ENCODE measurements around the gene OR5B17. TPM values are rescaled to one million over a fixed set of nuclear protein-coding genes. Genes with fewer than 3 reads are reported as not detected.

OR5B17 gene
- total and polyA plus RNA-seq, 9 of the 15 experiments (the other 6 are each of a cell fraction or from before 2014, with no cell fraction given) = not detected

- Histone ChIP-seq H4K20me1 (replicated peaks; ENCODE audit: control insufficient read depth, insufficient read depth, low read length) (no peaks in the 10 kb centered on the region), H3K4me3 (no peak overlapping the region), H3K4me1 (replicated peaks in 1 of 2; ENCODE audit: control insufficient read depth in 2 of 2, insufficient read depth in 2 of 2, low read length in 2 of 2) (no peaks in the 10 kb centered on the region), H3K9me3 (replicated peaks; ENCODE audit: control insufficient read depth, insufficient read depth, low read depth, low read length) (no peaks in the 10 kb centered on the region), H3K27me3 (ENCODE audit: control insufficient read depth in 2 of 2, insufficient read depth in 2 of 2, low read length in 2 of 2) (no peaks in the 10 kb centered on the region), H2AFZ (ENCODE audit: low read depth, low read length) (no peak overlapping the region), H3K9me1 (ENCODE audit: control insufficient read depth, insufficient read depth, low read length) (no peaks in the 10 kb centered on the region), H3K4me2 (ENCODE audit: insufficient read depth, low read length) (no peak overlapping the region), H3K36me3 (ENCODE audit: control insufficient read depth, insufficient read depth, low read length) (no peaks in the 10 kb centered on the region), H3K27ac (ENCODE audit: extremely low read depth, low read depth, low read length) (no peak overlapping the region), H3K9ac (ENCODE audit: insufficient read depth in 1 of 2, low read depth in 2 of 2, low read length in 2 of 2) (no peak overlapping the region), H3K79me2 (ENCODE audit: control insufficient read depth, insufficient read depth, low read length) (no peaks in the 10 kb centered on the region)
- WGBS (ENCODE audit: insufficient coverage, low coverage, missing lambda C conversion rate) = 0% methylated on average over 3 of the region's 3 CpGs
- ChIA-PET CTCF (ENCODE audit: low intra/inter-chr PET ratio) (no interaction called here), POLR2A (no interaction called here)
- ATAC-seq (no peak), DNase-seq (ENCODE audit: extremely low read depth in 1 of 4, low spot score in 3 of 4) (no peak), FAIRE-seq (no peak)
- intact Hi-C loops (cut with micrococcal nuclease) = no loop called here
- TF ChIP-seq ZNF316 (IDR thresholded peaks at IDR 0.05) (peak; percentile 87), ZNF121 (CRISPR knock-in tag; conservative IDR thresholded peaks at IDR 0.05) (no peak), MAFG (tag; conservative IDR thresholded peaks at IDR 0.05) (peak; percentile 51), C11orf30 (IDR thresholded peaks at IDR 0.05; ENCODE audit: low read depth) (peak; percentile 66; the same call in 1 of the 2 replicates), MAFK (IDR thresholded peaks at IDR 0.05; ENCODE audit: low read length) (peak; percentile 8; the same call in 1 of the 2 replicates)
- no TSS peak for BruUV-seq (replicated peaks)
- in situ Hi-C loops (cut with MboI) = no loop called here
Measured at GRCh38 chr11:58354727-58355126, 4.1 kb downstream of the OR5B17 start.

DNA sequence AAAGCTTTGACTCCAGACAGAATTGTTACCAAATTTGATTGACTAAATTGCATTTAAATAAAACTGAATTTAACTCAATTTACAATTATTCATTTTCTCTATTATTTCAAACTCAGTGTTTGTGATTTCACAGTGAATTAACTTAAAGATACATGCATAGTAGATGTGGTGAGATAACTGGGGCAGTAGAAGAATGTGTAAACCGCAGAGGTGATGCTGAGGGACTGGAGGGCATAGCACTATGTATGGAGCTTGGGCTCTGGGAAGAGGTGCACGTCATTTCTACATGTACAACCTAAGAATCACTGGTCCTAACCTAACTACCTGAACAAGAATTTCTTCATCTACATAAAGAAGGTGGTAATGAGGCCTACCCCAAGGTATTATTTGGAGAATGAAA is 13.7 kb downstream of the OR5B17 start:
- Histone ChIP-seq H3K27me3 (ENCODE audit: control insufficient read depth in 2 of 2, insufficient read depth in 2 of 2, low read length in 2 of 2) (no peaks in the 10 kb centered on the region), H3K4me1 (replicated peaks in 1 of 2; ENCODE audit: control insufficient read depth in 2 of 2, insufficient read depth in 2 of 2, low read length in 2 of 2) (no peaks in the 10 kb centered on the region), H4K20me1 (replicated peaks; ENCODE audit: control insufficient read depth, insufficient read depth, low read length) (no peaks in the 10 kb centered on the region), H3K79me2 (ENCODE audit: control insufficient read depth, insufficient read depth, low read length) (no peaks in the 10 kb centered on the region), H3K9ac (ENCODE audit: insufficient read depth in 1 of 2, low read depth in 2 of 2, low read length in 2 of 2) (no peak overlapping the region), H3K27ac (ENCODE audit: extremely low read depth, low read depth, low read length) (no peak overlapping the region), H3K4me3 (no peak overlapping the region), H3K9me3 (replicated peaks; ENCODE audit: control insufficient read depth, insufficient read depth, low read depth, low read length) (no peaks in the 10 kb centered on the region; the same call in 1 of the 2 replicates), H3K4me2 (ENCODE audit: insufficient read depth, low read length) (no peak overlapping the region), H2AFZ (ENCODE audit: low read depth, low read length) (no peak overlapping the region), H3K36me3 (ENCODE audit: control insufficient read depth, insufficient read depth, low read length) (no peaks in the 10 kb centered on the region), H3K9me1 (ENCODE audit: control insufficient read depth, insufficient read depth, low read length) (no peaks in the 10 kb centered on the region)
- in situ Hi-C loops (cut with MboI) = no loop called here
- ATAC-seq = no peak
- ChIA-PET POLR2A (no interaction called here), CTCF (ENCODE audit: low intra/inter-chr PET ratio) (no interaction called here)
- BruUV-seq (replicated peaks) = no TSS peak
- intact Hi-C loops (cut with micrococcal nuclease) = no loop called here
- 0% methylated on average over 2 of the region's 2 CpGs for WGBS (ENCODE audit: insufficient coverage, low coverage, missing lambda C conversion rate)
- no peak for DNase-seq (ENCODE audit: extremely low read depth in 1 of 4, low spot score in 3 of 4)
- no peak for FAIRE-seq
- TF ChIP-seq, protein P1, sequence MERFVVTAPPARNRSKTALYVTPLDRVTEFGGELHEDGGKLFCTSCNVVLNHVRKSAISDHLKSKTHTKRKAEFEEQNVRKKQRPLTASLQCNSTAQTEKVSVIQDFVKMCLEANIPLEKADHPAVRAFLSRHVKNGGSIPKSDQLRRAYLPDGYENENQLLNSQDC (CRISPR knock-in tag; IDR thresholded peaks at IDR 0.05) = no peak
- TF ChIP-seq STAT6 (CRISPR knock-in tag; IDR thresholded peaks at IDR 0.05) (no peak), FOXM1 (IDR thresholded peaks at IDR 0.05; ENCODE audit: low read depth) (no peak), FOXM1 (CRISPR knock-in tag; IDR thresholded peaks at IDR 0.05; ENCODE audit: low read depth) (no peak), ZNF408 (CRISPR knock-in tag; IDR thresholded peaks at IDR 0.05; ENCODE audit: low read depth) (no peak), TCF3 (CRISPR knock-in tag; IDR thresholded peaks at IDR 0.05) (no peak), MTA3 (IDR thresholded peaks at IDR 0.05; ENCODE audit: borderline replicate concordance) (no peak), ZNF316 (IDR thresholded peaks at IDR 0.05) (no peak), ZNF75A (CRISPR knock-in tag; IDR thresholded peaks at IDR 0.05) (no peak)
- TF ChIP-seq, protein P2, sequence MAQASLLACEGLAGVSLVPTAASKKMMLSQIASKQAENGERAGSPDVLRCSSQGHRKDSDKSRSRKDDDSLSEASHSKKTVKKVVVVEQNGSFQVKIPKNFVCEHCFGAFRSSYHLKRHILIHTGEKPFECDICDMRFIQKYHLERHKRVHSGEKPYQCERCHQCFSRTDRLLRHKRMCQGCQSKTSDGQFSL (CRISPR knock-in tag; IDR thresholded peaks at IDR 0.05) = no peak
- TF ChIP-seq, protein P2 (tag; IDR thresholded peaks at IDR 0.05) = no peak

All from K562 (cell line).